Keratinocyte (primary cell): Measurements from ENCODE around the gene TUBGCP3.

Experiments used
- EZH2 ChIP-seq: IDR thresholded peaks from one replicate; pipeline ENCODE4 v1.6.1; 2012; ENCODE audit warnings: inconsistent platforms, mild to moderate bottlenecking, low read length, moderate library complexity
- TF ChIP-seq, protein P1 (sequence below), 3 experiments: IDR thresholded peaks in 1 of 3; conservative IDR thresholded peaks in 1 of 3; optimal IDR thresholded peaks in 1 of 3; 2 replicates in 2 of 3; 3 replicates in 1 of 3; pipeline versions ENCODE3 to v1.5.1; 2011; ENCODE audit warnings: low read length in 3 of 3, mild to moderate bottlenecking in 3 of 3, moderate library complexity in 2 of 3, control low read depth in 1 of 3, inconsistent platforms in 1 of 3; ENCODE audit not compliant: insufficient read depth in 2 of 3; ENCODE audit errors: extremely low read depth in 1 of 3

DNA sequence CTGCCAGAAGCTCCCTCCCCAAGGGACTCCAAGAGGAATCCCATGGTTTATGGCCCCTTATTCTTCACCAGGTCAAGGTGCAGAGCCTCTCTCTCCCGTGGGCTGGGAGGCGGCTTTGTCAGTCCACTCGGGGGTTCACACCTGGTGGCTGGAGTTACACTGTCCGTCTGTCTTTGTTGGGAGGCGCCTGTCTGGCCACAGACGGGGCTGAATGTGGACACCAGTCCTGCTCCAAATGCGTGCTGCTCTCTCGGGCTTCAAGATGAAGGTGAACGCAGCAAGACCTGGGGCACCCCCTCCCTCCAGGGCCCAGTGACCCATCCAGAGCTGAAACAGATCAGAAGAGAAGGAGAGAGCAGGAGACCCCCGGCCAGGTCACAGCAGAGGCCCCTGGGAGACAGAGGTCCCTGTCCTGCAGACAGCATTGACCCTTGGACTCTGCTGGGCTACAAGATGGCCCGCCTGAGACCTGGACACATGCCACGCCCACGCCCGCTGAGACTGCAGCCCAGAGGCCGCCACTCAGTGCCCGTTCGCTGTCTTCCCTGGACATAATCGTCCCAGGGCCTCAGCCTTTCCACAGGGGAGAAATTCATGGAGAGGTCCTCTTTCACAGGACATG is 29.9 kb upstream of the TUBGCP3 start:
- no peak for TF ChIP-seq EZH2
- TF ChIP-seq, protein P1, sequence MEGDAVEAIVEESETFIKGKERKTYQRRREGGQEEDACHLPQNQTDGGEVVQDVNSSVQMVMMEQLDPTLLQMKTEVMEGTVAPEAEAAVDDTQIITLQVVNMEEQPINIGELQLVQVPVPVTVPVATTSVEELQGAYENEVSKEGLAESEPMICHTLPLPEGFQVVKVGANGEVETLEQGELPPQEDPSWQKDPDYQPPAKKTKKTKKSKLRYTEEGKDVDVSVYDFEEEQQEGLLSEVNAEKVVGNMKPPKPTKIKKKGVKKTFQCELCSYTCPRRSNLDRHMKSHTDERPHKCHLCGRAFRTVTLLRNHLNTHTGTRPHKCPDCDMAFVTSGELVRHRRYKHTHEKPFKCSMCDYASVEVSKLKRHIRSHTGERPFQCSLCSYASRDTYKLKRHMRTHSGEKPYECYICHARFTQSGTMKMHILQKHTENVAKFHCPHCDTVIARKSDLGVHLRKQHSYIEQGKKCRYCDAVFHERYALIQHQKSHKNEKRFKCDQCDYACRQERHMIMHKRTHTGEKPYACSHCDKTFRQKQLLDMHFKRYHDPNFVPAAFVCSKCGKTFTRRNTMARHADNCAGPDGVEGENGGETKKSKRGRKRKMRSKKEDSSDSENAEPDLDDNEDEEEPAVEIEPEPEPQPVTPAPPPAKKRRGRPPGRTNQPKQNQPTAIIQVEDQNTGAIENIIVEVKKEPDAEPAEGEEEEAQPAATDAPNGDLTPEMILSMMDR (optimal IDR thresholded peaks at IDR 0.05 in 1 of 3, IDR thresholded peaks at IDR 0.05 in 1 of 3, conservative IDR thresholded peaks at IDR 0.05 in 1 of 3; ENCODE audit: extremely low read depth in 1 of 3, insufficient read depth in 2 of 3, low read length in 3 of 3) = no peak
